GM13977 (cell line): Measurements from ENCODE around the gene BEST2.
A peak's percentile ranks its signal among the peaks of the same experiment; 100 is the strongest.
"Not testable (repeated sequence)": the region's sequence is repeated elsewhere in the genome, so short reads cannot be mapped to it uniquely, and the experiment has no call there.

Experiments
- DNase-seq: peaks from one replicate; pipeline ENCODE4 v3.0.0; 2012; ENCODE audit warnings: low spot score
- in situ Hi-C: fragments of 300-500 bp; cut with MboI; formaldehyde crosslinking; loops from one replicate; pipeline ENCODE4 v1.12.0; 2022; ENCODE audit warnings: low sequenced_read_pairs, low pct_unique_long_range_greater_than_20kb, mixed read lengths, inconsistent platforms; ENCODE audit not compliant: unreplicated experiment
- TF ChIP-seq, protein P1 (sequence below): IDR thresholded peaks from 2 replicates; pipeline ENCODE4 v1.5.1; 2012; ENCODE audit warnings: mild to moderate bottlenecking, control low read depth; ENCODE audit not compliant: insufficient read depth; ENCODE audit errors: extremely low read depth, missing control alignments

BEST2 gene

GRCh38 chr19:12711187-12711586 lies 40.4 kb upstream of the BEST2 start:
- DNase-seq: no peak
- TF ChIP-seq, protein P1, sequence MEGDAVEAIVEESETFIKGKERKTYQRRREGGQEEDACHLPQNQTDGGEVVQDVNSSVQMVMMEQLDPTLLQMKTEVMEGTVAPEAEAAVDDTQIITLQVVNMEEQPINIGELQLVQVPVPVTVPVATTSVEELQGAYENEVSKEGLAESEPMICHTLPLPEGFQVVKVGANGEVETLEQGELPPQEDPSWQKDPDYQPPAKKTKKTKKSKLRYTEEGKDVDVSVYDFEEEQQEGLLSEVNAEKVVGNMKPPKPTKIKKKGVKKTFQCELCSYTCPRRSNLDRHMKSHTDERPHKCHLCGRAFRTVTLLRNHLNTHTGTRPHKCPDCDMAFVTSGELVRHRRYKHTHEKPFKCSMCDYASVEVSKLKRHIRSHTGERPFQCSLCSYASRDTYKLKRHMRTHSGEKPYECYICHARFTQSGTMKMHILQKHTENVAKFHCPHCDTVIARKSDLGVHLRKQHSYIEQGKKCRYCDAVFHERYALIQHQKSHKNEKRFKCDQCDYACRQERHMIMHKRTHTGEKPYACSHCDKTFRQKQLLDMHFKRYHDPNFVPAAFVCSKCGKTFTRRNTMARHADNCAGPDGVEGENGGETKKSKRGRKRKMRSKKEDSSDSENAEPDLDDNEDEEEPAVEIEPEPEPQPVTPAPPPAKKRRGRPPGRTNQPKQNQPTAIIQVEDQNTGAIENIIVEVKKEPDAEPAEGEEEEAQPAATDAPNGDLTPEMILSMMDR: no peak
- in situ Hi-C loops: no loop called here

- in situ Hi-C loops, DNase-seq: not testable (repeated sequence)
Observed at GRCh38 chr19:12712077-12712476, 39.5 kb upstream of the BEST2 start.

DNA sequence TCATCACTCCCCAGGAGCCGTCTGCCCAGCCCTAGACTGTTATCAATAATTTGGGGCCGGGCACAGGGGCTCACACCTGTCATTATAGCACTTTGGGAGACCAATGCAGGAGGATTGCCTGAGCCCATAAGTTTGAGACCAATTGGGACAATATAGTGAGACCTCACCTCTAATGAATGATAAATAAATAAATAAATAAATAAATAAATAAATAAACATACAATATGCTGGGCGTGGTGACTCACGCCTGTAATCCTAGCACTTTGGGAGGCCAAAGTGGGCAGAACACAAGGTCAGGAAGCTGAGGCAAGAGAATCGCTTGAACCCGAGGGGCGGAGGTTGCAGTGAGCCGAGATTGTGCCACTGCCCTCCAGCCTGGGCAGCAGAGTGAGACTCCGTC lies 38.3 kb upstream of the BEST2 start:
- DNase-seq, in situ Hi-C loops: not testable (repeated sequence)

DNA sequence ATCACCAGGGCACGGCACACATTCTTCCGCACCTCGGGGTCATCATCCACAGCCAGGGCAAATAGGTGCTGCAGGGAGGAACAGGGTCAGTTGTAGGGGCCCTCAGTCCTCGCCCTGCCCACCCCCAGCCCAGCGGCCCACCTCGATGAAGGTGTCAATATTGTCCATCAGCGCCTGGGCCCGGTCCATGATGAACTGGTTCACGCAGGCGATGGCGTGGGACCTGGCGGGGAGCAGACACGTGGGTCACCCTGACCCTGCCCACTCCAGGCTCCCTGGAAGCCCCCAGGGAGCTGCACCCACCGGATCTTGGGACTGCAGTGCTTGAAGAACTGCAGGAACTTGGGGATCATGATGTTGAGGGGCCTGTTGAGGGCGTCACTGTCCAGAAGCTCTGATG lies 36.5 kb upstream of the BEST2 start:
- TF ChIP-seq, protein P1: no peak
- in situ Hi-C loops: no loop called here
- no peak for DNase-seq

DNA sequence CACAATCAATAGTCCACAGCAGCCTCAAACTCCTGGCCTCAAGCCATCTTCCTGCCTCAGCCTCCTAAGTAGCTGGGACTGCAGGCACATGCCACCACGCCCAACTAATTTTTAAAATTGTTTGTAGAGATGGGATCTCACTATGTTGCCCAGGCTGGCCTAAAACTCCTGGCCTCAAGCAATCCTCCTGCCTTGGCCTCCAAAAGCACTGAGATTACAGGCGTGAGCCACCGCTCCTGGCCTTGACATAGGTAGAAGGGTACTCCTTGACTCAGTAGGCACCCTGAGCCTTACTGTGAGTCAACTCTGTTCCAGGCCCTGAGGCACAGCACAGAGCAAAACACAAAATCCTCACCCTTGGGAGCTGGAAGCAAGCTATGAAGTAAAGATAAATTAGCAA lies 35.7 kb upstream of the BEST2 start:
- in situ Hi-C loops: no loop called here
- no peak for DNase-seq
- TF ChIP-seq, protein P1: no peak

DNA sequence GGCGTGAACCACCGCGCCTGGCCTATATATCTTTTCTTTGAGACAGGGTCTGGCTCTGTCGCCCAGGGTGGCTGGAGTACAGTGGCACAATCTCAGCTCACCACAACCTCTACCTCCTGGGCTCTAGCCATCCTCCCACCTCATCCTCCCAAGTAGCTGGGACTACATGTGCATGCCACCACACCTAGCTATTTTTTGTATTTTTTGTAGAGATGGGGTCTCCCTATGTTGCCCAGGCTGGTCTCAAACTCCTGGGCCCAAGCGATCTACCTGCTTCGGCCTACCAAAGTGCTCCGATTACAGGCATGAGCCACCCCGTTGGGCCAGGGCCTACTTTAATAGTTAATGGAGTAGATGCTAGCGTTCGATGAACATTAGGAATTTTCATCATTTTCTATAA lies 31.3 kb upstream of the BEST2 start:
- no peak for DNase-seq
- TF ChIP-seq, protein P1: no peak
- in situ Hi-C loops: no loop called here

DNA sequence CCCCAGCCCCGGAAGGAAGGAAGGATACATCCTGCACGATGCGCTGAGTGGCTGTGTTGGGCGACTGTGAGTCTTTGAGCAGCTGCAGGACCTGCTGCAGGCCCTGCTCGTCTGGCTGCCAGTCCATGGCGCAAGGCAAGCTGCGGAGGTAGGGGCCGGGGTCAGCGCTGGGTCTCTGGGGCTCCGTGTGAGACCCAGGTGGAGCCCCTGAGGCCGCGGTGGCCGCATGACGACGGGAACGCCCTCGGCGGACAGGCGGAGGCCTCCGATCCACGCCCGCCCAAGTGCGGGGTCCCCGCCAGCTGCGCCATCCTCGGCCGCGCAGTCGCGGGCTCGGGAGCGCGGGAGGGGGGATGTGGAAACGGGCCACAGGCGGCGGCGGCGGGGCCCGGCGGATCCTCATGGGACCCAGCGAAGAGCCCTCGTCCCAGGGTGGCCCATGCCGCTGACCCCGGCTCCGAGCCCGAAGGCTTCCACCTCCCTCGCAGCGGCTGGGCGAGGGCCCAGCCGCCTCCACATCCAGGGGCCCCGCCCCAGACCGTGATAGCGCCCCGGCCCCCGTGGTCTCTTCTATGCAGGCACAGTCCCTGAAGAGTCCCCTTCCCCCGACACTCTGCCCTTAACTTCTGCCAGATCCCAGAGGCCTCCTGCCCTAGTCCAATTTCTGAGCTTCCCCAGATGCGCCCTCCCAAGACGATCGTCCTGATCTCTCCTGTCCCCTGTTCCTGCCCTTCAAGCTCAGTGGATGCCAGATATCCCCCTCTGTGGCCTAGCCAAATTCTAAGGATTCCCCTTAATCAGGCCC lies 30.5 kb upstream of the BEST2 start:
- peak; percentile 52 for DNase-seq
- TF ChIP-seq, protein P1: no peak
- in situ Hi-C loops: no loop called here
